ENCODE measurements around the gene DTNB.
"Not testable (repeated sequence)": the region's sequence is repeated elsewhere in the genome, so short reads cannot be mapped to it uniquely, and the experiment has no call there.

Gene DTNB

GRCh38 chr2:25551316-25551715 lies 122.1 kb downstream of the DTNB start:
- no peak for DNase-seq
- intact Hi-C loops (cut with DNase I) = no loop called here

GRCh38 chr2:25549571-25549970 lies 123.8 kb downstream of the DTNB start:
- DNase-seq; intact Hi-C loops (cut with DNase I): not testable (repeated sequence)

DNA sequence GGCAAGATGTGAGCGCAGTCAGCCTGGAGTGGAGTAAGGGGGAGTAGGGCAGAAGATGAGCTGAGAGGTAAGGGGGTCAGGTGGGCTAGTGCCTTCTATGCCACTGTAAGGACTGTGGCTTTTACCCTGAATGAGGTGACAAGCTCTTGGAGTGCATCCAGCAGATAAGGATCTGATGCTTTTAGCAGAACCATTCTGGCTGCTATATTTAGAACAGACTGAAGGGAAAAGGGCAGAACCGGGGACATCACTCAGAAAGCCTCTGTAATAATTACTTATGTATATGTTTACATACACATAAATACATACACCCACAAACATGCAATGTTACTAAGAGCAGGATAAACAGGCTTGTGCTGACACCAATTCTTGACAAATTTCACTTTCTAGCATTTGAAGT lies 124.8 kb downstream of the DTNB start:
- no peak for DNase-seq
- intact Hi-C loops (cut with DNase I) = no loop called here

DNA sequence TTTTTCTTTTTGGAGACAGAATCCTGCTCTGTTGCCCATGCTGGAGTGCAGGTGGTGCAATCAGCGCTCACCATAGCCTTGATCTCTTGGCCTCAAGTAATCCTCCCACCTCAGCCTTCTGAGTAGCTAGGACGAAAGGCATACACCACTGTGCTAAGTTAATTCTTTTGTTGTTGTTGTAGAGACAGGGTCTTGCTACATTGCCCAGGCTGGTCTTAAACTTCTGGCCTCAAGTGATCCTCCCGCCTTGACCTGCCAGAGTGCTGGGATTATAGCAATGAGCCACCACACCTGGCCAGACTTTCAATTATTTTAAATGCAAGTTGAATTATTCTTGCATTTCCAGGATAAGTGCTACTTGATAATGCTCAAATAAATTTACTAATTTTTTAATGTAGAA lies 126.5 kb downstream of the DTNB start:
- DNase-seq = no peak
- intact Hi-C loops (cut with DNase I) = no loop called here

DNA sequence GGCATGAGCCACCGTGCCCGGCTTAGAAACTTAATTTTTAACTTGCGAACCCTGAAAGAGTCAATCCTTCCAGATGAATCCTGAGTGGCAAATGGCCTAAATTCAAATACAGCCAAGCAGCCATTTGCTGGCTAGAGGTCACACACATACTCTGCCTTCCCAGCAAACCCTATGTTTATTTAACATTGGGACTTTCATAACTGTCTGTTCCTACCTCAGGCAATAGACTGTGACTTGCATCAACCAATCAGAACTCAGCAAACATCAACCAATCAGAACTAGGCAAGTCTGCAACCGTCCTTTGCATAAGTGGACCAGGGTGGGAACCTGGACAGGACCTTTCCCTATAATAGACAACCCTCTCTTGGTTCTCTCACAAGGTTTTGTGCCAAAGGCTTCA lies 127.5 kb downstream of the DTNB start:
- no peak for DNase-seq
- intact Hi-C loops (cut with DNase I) = no loop called here

- DNase-seq = no peak
- intact Hi-C loops (cut with DNase I) = no loop called here
Measured at GRCh38 chr2:25544445-25544844, 128.9 kb downstream of the DTNB start.

DNA sequence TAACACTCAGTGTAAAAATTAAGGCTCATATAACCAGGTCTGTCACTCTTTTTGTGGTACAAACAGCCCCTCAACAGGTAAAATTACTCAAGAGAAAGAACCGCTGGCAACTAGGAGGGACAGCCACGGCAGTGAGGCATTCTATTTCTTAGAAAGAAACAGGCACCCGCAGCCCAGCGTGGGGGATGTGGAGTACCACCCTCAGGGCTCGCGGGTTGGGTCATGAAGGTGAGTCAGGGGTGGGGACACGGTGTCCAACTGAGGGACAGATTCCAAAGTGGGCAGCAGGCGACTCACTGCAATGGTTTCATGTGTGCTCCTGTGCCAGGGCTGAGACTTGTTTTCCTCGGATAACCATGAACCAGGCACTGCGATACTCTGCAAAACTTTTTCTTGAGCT lies 129.4 kb downstream of the DTNB start:
- DNase-seq = no peak
- intact Hi-C loops (cut with DNase I) = no loop called here

DNA sequence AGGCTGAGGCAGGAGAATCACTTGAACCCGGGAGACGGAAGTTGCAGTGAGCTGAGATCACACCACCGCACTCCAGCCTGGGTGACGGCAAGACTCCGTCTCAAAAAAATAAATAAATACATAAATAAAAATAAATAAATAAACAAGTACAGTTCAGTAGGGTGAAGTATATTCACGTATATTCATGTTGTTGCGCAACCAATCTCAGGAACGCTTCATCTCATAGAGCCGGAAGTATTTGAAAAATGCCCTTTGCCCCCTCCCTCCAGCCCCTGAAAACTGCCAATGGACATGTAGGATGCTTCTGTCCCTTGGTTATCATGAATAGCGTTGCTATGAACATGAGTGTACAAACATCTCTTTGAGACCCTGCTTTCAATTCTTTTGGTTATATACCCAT lies 132.0 kb downstream of the DTNB start:
- intact Hi-C loops (cut with DNase I) = no loop called here
- DNase-seq = no peak

- no peak for DNase-seq
- intact Hi-C loops (cut with DNase I) = no loop called here
Measured at GRCh38 chr2:25539136-25539535, 134.2 kb downstream of the DTNB start.

- no peak for DNase-seq
- intact Hi-C loops (cut with DNase I) = no loop called here
Measured at GRCh38 chr2:25537526-25537925, 135.9 kb downstream of the DTNB start.

- intact Hi-C loops (cut with DNase I) = not testable (repeated sequence)
- DNase-seq = peak in 2 of 10 donors; percentile 77 to 79
Measured at GRCh38 chr2:25535411-25536289, 137.7 kb downstream of the DTNB start.

GRCh38 chr2:25534937-25535336 lies 138.4 kb downstream of the DTNB start:
- DNase-seq = peak in 1 of 10 donors; percentile 72
- intact Hi-C loops (cut with DNase I) = not testable (repeated sequence)

GRCh38 chr2:25534455-25534854 lies 138.9 kb downstream of the DTNB start:
- intact Hi-C loops (cut with DNase I) = no loop called here
- DNase-seq = peak in 2 of 10 donors; percentile 81 to 83

DNA sequence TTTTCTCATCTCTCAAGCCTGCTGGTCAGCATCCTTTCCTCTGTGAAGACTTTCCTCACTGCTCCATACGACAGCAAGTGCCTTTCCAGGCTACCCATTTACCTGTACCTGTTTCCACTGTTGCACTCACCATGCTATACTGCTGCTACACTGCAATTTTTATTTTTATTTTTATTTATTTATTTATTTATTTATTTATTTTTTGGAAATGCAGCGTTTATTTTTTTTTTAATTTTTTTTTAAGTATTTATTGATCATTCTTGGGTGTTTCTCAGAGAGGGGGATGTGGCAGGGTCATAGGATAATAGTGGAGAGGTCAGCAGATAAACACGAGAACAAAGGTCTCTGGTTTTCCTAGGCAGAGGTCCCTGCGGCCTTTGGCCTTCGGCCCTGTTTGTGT lies 139.6 kb downstream of the DTNB start:
- DNase-seq; intact Hi-C loops (cut with DNase I): not testable (repeated sequence)

GRCh38 chr2:25532521-25532920 lies 140.9 kb downstream of the DTNB start:
- intact Hi-C loops (cut with DNase I) = no loop called here
- DNase-seq = no peak

- intact Hi-C loops (cut with DNase I) = loop anchor here (10.0 kb wide), 1 partner anchor 146 kb away; the partner anchor contains the start of gene DTNB
- DNase-seq = no peak
Measured at GRCh38 chr2:25529034-25529433, 144.3 kb downstream of the DTNB start.

- no peak for DNase-seq
- intact Hi-C loops (cut with DNase I) = loop anchor here (10.0 kb wide), 1 partner anchor 147 kb away; the partner anchor contains the start of gene DTNB
Measured at GRCh38 chr2:25528173-25528572, 145.2 kb downstream of the DTNB start.

DNA sequence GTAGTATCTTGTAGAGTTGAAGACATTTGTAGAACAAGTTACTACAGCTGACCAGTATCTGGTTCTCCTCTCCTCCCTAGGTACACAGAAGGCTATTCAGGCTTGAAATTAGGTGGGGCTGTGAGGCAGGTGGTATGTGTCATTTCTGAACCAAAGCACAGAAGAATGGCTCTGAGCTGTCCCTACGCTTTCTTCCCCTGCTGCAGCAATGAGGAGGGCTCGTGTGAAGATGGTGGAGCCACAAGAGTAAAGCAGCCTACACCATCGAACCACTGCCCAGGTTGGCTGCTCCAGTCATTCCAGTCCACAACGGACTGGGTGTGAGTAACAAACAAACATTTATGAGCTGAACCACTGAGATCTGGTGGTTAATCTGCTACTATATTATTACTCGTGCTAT lies 148.9 kb downstream of the DTNB start:
- intact Hi-C loops (cut with DNase I) = loop anchor here (5.0 to 10.0 kb wide), 4 partner anchors 147 to 182 kb away; partner anchors contain the start of genes DNMT3A and DTNB

GRCh38 chr2:25523060-25523459 lies 150.3 kb downstream of the DTNB start:
- DNase-seq = no peak
- intact Hi-C loops (cut with DNase I) = loop anchor here (5.0 to 10.0 kb wide), 4 partner anchors 146 to 181 kb away; partner anchors contain the start of genes DNMT3A and DTNB

More for the DNA sequence above, 148.9 kb downstream of the DTNB start:
- no peak for DNase-seq

DNA sequence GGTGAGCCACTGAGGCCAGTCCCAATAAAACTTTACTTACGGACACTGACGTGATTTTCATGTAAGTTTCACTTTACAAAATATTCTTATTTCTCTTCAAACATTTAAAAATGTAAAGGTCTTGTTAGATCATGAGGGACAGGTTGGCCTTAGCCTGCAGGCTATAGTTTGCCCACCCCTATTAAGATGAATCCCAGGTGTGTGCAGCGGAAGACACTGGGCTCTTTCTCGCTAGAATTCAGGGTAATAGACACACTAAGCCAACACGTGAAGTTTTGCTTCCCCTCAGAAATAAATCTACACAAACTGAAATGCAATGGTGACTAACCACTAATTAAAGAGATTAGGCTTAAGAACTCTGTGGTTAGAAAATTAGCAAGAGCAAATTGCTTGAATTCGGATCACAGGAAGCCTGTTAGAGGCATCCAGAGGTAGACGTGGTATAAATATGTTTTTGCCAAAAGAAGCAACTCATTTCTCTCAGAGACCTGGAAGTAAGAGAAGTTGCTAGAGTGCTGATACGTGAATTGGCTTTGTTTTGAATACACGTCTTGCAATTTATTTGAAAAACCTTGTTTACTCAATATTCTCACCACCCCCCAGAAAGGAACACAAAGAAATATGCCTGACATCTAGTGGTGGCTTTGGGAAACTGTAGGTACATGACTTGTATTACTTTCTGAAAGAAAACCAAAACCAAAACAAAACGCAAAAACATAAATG lies 151.6 kb downstream of the DTNB start:
- DNase-seq = no peak
- intact Hi-C loops (cut with DNase I) = loop anchor here (5.0 to 10.0 kb wide), 4 partner anchors 145 to 180 kb away; partner anchors contain the start of genes DNMT3A and DTNB

GRCh38 chr2:25521126-25521525 lies 152.3 kb downstream of the DTNB start:
- intact Hi-C loops (cut with DNase I) = loop anchor here (5.0 to 10.0 kb wide), 4 partner anchors 144 to 179 kb away; partner anchors contain the start of genes DNMT3A and DTNB
- DNase-seq = no peak
